NOMO-1 treated with DMSO at 0.1 percent for 48 hours (cell line): ENCODE data around the gene TFPT.

ENCODE experiments used
- DNase-seq: peaks from one replicate; lab custom pipeline; 2025; ENCODE audit not compliant: unreplicated experiment; lab: John Stamatoyannopoulos, UW

TFPT gene

DNA sequence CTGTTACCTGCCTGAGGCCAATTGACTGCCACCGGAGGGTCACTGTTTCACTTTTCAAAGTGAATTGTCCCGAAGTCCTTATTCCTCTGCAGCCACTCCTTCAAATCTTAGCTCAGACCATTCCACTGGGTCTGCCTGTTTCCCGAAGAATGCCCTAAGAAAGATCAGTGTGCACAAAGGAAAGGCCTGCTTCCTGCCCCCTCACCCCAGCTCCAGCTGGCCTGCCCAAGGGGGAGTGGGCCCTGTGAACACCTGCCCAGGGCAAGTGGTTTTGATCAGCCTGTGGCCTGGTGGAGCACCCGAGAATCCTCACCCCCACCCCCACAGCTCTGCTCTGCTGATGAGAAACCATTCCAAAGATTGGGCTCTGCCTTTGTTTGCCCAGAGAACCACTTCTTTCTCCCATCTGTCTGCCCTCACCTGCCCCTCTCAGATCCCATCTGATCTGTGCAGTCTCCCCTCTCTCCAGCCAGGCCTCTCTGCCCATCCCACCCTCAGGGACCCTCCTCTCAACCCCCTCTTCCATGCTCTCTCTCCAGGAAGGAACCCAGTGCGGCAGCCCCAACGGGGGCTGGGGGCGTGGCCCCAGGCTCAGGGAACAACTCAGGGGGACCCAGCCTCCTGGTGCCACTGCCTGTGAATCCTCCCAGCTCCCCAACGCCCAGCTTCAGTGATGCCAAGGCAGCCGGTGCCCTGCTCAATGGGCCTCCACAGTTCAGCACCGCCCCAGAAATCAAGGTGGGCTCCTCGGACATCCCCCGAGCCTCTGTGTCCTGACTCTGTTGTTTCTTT is 33.8 kb upstream of the TFPT start:
- no peak for DNase-seq

DNA sequence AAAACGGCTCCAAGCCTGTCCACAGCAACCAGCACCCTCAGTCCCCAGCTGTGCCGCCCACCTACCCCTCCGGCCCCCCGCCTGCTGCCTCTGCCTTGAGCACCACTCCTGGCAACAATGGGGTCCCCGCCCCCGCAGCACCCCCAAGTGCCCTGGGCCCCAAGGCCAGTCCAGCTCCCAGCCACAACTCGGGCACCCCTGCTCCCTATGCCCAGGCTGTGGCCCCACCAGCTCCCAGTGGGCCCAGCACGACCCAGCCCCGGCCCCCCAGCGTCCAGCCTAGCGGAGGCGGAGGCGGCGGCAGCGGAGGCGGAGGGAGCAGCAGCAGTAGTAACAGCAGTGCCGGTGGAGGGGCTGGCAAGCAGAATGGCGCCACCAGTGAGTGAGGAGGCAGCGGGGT is 32.7 kb upstream of the TFPT start:
- DNase-seq: no peak

DNA sequence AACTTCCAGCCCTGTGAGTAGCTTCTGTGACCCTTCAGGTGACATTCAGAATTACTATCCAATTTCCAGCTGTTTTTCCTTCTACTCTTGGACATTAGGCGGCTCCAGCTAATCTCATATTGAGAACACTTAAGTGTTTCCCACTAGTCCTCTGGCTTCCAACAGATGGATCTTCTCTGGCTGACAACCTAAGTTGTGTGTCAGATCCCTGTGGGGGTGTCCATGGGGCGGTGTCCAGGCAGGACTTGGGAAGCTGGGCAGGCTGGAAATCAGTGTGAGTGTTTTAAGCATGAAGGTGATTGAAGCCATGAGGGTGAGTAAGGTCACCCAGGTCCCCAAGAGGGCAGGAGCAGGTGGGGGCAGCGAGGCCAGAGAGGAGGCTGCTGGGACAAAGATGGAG is 32.2 kb upstream of the TFPT start:
- DNase-seq: no peak

DNA sequence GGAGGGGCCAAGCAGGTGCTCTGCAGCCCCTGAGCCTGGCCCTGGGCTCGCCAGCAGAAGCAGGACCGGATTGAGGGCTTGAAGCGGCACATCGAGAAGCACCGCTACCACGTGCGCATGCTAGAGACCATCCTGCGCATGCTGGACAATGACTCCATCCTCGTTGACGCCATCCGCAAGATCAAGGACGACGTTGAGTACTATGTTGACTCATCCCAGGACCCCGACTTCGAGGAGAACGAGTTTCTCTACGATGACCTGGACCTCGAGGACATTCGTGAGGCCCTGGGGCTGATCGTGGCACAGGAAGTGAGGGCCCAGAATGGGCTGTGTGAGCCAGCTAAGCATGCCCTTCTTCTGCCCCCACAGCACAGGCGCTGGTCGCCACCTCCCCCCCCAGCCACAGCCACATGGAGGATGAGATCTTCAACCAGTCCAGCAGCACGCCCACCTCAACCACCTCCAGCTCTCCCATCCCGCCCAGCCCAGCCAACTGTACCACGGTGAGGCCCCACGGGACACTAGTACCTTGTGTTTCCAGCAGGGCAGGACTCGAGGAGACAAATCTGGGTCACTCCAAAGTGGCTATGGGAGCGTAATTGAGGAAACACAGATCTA is 30.2 kb upstream of the TFPT start:
- no peak for DNase-seq

DNA sequence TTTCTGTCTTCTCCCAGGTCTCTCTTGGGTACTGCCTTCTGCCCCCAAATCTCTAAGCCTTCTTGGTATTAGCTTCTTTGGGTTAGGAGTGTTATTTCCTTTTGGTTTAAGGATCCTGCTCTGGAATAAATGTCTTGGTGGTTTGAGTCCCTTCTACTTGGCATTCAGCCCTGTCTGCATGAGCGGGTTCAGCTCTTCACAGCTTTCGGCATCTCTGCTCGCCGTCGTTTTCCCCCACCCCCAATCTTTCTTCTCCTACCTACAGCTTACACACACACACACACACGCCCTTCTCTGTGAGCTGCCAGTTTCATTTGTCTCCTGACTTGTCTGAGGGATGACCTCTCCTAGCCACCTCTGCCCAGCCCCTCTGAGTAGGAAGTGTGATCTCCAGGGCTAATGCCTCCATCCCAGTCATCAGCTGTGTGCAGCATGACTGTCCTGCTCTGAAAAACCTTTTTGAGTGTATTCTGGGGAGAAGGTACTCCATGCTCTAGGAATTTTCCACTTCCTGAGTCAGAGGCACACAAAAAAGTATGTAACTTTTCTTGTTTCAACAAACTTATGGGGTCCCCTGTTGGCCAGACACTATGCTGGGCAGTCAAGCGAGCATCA is 26.8 kb upstream of the TFPT start:
- no peak for DNase-seq

DNA sequence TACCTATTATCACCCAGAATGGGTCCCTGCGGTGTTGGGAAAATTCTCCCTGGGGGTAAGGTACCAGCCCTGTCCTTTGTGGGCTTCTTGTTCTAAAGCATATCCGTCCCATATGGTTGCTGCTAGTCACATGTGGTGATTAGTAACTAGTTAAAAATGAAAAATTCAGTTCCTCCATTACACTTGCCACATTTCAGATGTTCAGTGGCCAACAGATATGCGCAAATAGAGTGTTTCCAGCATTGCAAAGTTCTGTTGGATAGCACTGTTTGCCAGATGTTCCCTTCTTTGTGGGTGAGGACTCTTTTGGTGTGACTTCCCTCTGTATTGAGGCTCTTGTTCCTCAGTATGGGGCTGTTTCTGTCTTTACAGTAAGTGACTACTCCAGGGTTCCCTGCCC is 25.9 kb upstream of the TFPT start:
- no peak for DNase-seq

DNA sequence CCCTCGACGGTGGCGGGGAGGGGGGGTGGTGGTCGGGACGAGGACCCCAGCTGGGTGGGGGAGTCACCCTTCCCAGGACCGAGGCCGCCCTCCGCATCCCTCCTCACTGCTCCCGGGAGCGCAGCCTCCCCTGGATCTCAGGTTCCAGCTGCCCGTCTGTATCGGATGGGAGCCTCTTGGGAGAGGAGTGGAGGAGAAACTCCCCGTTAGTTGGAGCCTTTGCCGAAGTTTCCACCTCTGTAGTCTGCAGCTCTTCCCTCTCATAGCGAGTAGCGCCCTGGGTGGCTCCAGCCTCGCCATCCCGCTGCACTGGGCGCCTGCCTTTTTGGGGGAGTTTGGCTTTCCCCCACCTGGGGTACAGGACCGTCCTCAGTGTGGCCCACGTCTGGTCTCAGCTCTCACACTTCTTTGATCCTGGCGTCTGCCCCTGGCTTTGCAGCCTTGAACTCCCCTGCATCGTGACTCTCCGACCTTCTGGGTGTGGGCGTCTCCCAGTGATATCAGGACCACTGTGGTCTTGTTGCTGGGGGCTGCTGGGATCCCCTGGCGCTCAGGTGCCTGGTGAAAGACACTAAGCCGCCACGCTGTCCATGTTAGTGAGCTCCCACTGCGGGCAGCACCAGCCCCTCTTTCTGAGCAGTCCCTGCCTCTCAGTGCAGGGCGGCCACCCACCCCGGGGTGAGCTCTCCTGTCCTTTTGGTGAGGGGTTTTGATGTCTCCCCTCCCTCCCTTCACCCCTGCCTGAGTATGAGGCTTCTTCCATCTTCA is 23.2 kb upstream of the TFPT start:
- no peak for DNase-seq

DNA sequence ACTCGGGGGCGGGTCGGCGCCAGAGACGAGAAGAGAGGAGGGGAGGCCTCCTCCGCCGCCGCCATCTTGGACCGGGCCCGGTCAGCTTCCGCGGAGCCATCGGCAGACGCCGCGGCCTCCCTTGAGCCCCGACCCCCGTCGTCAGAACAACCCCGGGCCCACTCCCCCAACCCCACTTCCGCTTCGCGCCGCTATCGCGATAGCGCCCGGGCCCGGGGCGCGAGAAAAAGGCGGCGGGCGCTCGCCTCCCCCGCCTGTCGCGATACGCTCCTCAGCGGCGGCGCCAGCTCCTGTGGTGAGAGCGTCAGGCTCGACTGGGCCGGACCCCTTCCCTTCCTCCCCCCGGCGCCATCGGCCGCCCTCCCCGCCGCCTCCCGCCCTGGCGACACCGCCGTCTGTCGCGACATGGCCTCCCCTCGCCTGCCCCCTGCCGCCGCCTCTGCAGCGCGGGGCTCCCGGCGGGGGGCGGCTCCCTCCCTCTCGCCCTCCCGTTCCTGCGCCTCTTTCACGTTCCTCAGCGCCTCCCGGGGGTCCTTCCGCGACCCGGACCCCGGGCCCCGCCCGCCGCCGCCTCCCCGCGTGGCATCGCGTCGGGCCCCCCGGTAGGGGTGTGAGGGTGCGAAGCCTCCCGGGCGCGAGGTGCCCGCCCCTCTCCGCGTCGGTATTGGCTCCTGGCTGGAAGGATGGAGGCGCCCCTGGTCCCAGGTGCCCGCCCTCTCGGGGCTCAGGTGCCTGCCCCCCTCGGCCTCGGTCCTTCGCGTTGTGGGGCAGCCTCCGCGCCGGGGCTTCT is 22.4 kb upstream of the TFPT start, which contains the start of gene CNOT3:
CNOT3 (plus strand) TSS at position 64 of the 790 bp plus-strand sequence. CDS start 5,217 bp downstream, outside the sequence.
- DNase-seq: no peak

DNA sequence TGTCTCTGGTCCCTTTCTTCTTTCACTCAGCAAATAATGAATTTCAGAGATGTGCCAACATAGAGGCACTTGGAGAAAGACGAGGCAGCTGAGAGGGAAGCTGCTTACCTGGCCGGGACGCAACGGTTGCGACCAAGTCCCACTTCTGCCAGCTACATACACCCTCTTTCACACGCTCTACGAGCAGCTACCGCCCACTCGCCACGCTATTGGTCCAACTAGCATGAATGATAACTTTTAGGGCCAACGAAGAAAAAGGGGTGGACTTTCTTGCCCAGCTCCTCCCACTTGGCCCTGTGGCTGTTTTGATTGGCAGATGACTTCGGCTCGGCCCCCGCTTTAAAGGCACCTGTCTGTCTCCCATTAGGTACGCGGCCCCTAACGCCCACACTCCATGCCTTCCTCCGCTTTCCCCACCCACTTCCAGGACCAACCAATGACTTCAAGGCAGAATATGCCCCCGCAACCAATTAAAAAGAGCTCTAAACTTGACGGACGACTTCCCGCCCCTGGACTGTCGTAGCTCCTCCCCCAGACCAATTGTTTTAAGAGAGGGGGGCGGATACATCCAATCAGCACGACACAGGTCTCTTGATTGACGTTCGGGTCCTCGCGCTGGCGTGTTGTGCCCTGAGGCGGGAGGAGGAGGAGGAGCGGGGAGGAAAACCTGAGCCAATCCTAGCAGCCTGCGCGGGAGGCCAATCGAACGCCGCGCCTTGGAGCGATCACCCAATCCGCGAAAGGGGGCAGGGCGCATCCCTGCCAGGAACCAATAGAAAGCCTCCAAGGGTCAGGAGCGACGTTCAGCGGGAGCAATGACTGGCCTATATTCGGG is 21.6 kb upstream of the TFPT start:
- peak; percentile 100 for DNase-seq

DNA sequence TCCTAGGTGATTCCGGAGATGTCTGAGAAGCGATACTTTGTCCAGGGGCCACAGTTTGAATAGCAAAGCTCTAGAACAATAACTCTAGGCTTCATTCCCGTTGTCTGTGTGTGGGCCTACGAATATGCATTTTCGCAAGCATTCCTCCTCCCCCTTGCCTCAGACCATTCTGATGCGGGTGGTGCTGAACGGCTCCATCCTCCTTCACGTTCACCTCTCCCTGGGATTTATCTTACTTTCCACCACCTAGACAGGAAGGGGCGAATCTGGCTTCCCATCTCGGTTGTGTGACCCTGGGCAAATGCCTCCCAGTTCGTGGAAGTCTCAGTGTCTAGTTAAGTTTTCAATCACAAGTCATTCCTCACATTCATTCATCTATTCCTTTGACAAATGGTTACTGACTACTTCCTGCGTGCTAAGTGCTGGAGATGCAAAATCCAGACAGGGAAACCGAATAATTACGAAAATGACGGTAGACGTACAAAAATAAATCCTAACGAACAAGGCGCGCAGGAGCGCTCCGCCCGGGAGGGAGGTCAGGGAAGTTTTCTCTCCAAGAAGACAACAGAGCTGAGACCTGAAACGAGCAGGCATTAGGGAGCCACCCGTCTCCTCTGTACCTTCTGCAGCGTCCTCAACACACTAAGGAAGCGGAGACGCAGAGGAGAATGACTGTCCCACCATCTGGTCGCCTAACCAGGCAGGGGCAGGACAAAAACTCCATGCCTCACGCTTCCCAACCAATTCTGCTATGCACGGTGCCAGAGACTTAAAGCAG is 20.8 kb upstream of the TFPT start:
- peak; percentile 52 for DNase-seq

DNA sequence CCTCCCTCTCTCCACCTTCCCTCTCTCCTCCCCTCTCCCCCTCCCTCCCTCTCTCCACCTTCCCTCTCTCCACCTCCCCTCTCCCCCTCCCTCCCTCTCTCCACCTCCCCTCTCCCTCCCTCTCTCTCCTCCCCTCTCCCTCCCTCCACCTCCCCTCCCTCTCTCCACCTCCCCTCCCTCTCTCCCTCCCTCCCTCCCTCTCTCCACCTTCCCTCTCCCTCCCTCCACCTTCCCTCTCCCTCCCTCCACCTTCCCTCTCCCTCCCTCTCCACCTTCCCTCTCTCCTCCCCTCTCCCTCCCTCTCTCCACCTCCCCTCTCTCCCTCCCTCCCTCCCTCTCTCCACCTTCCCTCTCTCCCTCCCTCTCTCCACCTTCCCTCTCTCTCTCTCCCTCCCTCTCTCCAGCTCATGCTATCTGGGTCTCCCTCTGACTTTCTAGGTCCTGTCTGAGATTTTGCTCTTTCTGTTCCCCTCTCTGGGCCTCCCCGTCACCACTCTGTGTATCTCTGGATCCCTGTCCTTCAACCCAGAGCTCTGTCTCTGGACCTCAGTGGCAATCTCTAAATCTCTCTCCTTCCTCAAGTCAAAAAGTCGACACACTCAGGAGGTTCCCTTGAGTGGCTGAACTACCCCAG is 18.6 kb upstream of the TFPT start:
- DNase-seq: no peak

DNA sequence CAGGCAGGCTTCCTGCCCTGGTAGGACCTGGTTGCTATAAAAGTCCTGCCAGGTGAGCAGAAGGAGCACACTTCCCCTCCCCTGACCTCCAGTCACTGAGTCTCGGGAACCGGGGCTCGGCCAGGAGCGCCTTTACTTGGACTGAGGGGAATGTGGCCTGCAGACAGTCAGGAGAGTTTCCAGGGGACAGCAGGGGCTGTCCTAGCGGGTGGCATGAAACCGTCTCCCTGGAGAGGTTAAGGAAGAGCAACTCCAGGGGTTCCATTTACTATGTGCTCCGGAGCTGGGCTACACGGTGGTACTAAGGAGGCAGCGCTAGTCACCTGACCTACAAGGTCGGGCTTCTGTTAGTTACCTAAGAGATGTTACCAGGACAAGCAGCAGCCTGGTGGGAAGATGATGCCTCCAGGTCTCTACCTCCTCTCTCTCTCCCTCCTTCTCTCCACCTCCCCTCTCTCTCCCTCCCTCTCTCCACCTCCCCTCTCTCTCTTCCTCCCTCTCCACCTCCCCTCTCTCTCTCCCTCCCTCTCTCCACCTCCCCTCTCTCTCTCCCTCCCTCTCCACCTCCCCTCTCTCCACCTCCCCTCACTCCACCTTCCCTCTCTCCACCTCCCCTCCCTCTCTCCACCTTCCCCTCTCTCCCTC is 18.0 kb upstream of the TFPT start:
- DNase-seq: peak; percentile 35

DNA sequence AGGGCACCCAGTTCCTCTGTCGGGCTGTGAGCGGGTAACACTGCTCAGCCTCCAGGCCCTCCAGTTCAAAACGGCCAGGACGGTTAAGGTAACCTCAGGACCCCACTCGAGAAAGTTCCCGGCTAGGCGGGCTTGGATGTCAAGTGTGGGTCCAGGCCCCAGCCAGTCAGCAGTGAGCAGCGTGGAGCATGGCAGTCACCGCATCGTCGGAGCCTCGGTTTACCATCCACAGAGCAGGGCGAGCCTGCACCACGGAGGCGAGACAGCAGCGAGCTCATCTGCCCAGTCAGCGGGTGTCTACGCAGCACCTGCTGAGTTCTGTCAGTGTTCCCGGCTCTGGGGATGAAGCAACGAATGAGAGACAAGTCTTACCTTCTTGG is 14.2 kb upstream of the TFPT start:
- no peak for DNase-seq

DNA sequence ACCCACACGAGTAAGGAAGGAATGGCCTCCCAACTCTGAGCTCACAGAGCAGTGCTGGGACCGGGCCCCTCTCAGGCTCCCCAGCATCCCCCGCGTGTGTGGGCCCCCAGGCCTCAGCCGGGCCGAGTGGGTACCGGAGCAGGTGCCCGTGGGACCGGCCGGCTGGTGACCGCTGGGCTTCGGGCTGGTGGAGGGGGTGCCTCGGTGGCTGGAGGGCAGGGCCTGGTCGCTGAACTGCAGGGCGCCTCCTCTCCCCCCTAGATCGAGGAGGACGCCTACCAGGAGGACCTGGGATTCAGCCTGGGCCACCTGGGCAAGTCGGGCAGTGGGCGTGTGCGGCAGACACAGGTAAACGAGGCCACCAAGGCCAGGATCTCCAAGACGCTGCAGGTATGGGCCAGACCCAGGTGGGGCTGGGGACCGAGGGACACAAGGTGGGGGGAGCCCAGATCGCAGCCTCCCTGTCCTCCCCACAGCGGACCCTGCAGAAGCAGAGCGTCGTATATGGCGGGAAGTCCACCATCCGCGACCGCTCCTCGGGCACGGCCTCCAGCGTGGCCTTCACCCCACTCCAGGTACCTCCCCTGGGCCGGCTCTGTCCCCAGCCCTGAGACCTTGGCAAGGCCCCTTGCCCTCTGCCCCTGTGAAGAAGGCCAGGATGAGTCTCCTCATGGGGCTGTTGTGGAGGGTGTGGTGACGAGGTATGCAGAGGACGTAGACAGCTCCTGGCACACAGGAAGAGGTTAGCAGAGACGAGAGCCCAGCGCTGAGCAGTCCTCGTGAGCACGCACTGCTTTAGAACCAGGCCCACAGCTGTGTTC is 13.5 kb upstream of the TFPT start:
- no peak for DNase-seq

DNA sequence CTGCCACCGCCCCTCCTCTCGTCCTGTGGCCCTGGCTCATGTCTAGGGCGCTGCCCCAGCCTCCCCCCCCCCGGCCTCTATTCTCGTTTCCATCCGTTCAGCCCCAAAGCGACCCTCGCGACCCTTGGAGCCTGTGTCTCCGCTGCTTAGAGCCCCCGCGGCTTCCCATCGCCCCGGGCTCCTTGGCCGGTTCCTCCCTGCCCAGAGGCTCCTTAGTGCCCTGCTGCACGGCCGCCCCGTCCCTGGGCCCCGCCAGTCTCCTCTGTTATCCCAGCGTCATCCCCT is 12.9 kb upstream of the TFPT start:
- DNase-seq: no peak

DNA sequence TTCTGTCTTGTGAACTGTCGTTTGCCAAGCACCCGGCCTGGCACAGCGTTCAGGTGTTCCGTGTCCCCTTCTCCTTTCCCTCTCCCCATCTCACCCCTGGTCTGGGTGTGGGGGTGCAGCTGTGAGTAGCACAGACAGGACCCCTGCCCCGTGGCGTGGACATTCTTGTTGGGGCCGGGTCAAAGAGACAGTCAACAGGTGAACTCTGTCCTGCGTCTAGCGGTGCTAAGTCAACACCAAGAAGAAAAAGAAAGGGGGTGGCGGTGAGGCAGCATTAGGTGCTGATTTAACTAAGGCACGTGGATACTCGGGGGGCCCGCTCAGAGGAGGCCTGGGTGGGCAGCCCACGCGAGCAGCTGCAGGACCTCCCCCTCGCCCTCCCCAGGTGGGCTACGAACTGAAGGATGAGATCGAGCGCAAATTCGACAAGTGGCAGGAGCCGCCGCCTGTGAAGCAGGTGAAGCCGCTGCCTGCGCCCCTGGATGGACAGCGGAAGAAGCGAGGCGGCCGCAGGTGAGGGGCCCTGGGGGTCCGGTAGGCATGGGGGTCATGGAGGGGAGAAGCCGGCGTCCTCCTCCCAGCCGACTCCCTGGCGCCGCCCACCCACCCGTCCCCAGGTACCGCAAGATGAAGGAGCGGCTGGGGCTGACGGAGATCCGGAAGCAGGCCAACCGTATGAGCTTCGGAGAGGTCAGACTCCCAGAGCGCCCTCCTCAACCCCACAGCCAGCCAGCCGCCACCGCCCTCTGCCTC is 12.4 kb upstream of the TFPT start:
- DNase-seq: no peak

DNA sequence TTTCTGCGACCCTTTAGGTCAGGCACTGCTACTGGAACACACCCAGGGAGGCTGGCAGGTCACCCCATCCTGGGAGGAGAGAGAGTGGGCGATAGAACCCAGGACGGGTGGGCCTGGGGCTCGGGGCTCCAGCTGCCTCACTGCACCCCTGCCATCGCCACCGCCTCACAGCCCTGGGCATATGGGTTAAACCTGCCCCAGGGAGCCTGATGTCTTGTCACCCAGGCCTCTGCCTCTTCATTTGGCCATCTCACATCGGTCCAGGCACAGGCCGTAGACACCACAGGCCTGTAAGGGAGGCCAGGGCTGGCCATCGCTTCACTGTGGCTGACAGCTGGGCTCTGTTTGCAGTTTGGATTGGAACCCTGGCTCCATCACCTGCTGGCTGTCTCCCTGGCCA is 10.3 kb upstream of the TFPT start:
- DNase-seq: no peak
